Measurements from ENCODE around the gene LRRC8C. TPM values are rescaled to one million over a fixed set of nuclear protein-coding genes. Genes with fewer than 3 reads are reported as not detected.

LRRC8C gene
- total RNA-seq, 1 experiment from 2014 or later: 8.4 TPM

DNA sequence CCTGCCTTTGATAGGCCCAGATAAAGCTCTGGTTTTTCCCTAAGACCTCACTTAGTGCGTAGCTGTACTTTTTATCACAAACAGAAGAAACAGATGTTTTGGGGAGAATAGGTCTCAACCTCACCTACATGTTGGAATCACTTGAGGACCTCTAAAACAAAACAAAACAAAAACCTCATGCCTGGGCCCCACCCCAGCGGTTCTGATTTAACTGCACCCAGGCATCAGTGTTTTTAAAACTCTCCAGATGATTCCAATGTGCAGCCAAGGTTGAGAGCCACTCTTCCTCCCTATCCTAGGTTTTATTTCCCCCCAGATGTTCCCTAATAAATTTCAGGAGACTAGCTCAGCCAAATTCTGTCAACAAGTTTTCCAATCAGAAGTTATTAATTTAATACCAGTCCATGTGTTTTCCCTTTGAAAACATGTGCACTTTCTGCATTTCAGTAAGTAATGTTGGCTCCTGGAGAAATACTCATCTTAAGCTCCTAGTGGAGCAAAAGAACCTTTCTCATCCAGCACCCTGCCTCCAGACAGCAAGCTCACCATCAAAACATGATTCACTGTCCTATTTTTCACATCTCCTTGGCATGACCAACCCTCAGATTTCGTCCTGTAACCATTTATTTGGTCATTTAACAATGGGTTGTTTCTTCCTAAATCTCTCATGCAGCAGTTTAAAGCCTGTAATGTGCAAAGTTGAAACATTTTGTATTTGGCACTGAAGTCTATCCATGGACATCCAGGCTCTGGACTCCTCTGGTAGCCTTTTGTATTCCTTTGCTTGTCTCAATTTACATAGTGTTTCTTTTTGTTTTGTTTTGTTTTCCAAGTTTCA lies 27.5 kb downstream of the LRRC8C start:
- Histone ChIP-seq H3K4me1 (ENCODE audit: control insufficient read depth in 1 of 2, insufficient read depth in 2 of 2, low read length in 2 of 2) (no peaks in the 10 kb centered on the region), H3K9me3 (ENCODE audit: control insufficient read depth in 1 of 2, insufficient read depth in 1 of 2, low read depth in 1 of 2, low read length in 2 of 2) (no peaks in the 10 kb centered on the region), H3K9ac (ENCODE audit: low read length) (no peak overlapping the region), H3K9me2 (ENCODE audit: insufficient read depth) (no peaks in the 10 kb centered on the region), H2AFZ (ENCODE audit: low read depth, low read length, poor library complexity, severe bottlenecking) (no peak overlapping the region), H3K4me3 (replicated peaks in 1 of 2; ENCODE audit: low read depth in 1 of 2, low read length in 2 of 2) (no peak overlapping the region), H4K20me1 (ENCODE audit: insufficient read depth) (no peaks in the 10 kb centered on the region), H3K27me3 (ENCODE audit: insufficient read depth, low read length) (no peaks in the 10 kb centered on the region), H3K79me2 (ENCODE audit: insufficient read depth, low read length) (0 out of 2 replicates have a peak, but pooled peaks cover 10% of the 10 kb centered on the region), H3K4me2 (ENCODE audit: low read length) (no peak overlapping the region), H3K27ac (ENCODE audit: low read depth, low read length) (no peak overlapping the region), H3K36me3 (ENCODE audit: control insufficient read depth in 1 of 2, insufficient read depth in 2 of 2, low read length in 2 of 2) (no peaks in the 10 kb centered on the region)
- no TSS peak for BruUV-seq (replicated peaks)
- no peak for ATAC-seq
- intact Hi-C loops (cut with micrococcal nuclease): no loop called here
- TF ChIP-seq RAD21 (IDR thresholded peaks at IDR 0.05; ENCODE audit: low read depth) (no peak), EZH2 (IDR thresholded peaks at IDR 0.05) (no peak), SIN3A (IDR thresholded peaks at IDR 0.05; ENCODE audit: low read depth) (no peak), EGR1 (IDR thresholded peaks at IDR 0.05; ENCODE audit: low read depth) (no peak), SP1 (IDR thresholded peaks at IDR 0.05; ENCODE audit: low read depth) (no peak), ZNF274 (IDR thresholded peaks at IDR 0.05; ENCODE audit: low read depth, low read length) (no peak), JUND (IDR thresholded peaks at IDR 0.05) (no peak), CBX3 (IDR thresholded peaks at IDR 0.05; ENCODE audit: low read depth) (no peak), POLR2AphosphoS5 (IDR thresholded peaks at IDR 0.05; ENCODE audit: low read depth, low read length) (no peak), EZH2phosphoT487 (IDR thresholded peaks at IDR 0.05; ENCODE audit: borderline replicate concordance) (no peak), FOSL1 (IDR thresholded peaks at IDR 0.05; ENCODE audit: low read depth) (no peak), TCF7L2 (IDR thresholded peaks at IDR 0.05; ENCODE audit: borderline replicate concordance, extremely low read depth, insufficient read depth, insufficient read length) (no peak)
- TF ChIP-seq, protein P1, sequence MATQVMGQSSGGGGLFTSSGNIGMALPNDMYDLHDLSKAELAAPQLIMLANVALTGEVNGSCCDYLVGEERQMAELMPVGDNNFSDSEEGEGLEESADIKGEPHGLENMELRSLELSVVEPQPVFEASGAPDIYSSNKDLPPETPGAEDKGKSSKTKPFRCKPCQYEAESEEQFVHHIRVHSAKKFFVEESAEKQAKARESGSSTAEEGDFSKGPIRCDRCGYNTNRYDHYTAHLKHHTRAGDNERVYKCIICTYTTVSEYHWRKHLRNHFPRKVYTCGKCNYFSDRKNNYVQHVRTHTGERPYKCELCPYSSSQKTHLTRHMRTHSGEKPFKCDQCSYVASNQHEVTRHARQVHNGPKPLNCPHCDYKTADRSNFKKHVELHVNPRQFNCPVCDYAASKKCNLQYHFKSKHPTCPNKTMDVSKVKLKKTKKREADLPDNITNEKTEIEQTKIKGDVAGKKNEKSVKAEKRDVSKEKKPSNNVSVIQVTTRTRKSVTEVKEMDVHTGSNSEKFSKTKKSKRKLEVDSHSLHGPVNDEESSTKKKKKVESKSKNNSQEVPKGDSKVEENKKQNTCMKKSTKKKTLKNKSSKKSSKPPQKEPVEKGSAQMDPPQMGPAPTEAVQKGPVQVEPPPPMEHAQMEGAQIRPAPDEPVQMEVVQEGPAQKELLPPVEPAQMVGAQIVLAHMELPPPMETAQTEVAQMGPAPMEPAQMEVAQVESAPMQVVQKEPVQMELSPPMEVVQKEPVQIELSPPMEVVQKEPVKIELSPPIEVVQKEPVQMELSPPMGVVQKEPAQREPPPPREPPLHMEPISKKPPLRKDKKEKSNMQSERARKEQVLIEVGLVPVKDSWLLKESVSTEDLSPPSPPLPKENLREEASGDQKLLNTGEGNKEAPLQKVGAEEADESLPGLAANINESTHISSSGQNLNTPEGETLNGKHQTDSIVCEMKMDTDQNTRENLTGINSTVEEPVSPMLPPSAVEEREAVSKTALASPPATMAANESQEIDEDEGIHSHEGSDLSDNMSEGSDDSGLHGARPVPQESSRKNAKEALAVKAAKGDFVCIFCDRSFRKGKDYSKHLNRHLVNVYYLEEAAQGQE (IDR thresholded peaks at IDR 0.05; ENCODE audit: low read depth): no peak
- TF ChIP-seq, protein P2, sequence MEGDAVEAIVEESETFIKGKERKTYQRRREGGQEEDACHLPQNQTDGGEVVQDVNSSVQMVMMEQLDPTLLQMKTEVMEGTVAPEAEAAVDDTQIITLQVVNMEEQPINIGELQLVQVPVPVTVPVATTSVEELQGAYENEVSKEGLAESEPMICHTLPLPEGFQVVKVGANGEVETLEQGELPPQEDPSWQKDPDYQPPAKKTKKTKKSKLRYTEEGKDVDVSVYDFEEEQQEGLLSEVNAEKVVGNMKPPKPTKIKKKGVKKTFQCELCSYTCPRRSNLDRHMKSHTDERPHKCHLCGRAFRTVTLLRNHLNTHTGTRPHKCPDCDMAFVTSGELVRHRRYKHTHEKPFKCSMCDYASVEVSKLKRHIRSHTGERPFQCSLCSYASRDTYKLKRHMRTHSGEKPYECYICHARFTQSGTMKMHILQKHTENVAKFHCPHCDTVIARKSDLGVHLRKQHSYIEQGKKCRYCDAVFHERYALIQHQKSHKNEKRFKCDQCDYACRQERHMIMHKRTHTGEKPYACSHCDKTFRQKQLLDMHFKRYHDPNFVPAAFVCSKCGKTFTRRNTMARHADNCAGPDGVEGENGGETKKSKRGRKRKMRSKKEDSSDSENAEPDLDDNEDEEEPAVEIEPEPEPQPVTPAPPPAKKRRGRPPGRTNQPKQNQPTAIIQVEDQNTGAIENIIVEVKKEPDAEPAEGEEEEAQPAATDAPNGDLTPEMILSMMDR (IDR thresholded peaks at IDR 0.05 in 2 of 3, conservative IDR thresholded peaks at IDR 0.05 in 1 of 3; ENCODE audit: borderline replicate concordance in 1 of 3, insufficient read depth in 1 of 3, low read depth in 2 of 3, low read length in 2 of 3): no peak
- TF ChIP-seq, protein P3, sequence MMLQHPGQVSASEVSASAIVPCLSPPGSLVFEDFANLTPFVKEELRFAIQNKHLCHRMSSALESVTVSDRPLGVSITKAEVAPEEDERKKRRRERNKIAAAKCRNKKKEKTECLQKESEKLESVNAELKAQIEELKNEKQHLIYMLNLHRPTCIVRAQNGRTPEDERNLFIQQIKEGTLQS (IDR thresholded peaks at IDR 0.05): no peak
- TF ChIP-seq, protein P4, sequence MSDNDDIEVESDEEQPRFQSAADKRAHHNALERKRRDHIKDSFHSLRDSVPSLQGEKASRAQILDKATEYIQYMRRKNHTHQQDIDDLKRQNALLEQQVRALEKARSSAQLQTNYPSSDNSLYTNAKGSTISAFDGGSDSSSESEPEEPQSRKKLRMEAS (IDR thresholded peaks at IDR 0.05): no peak
- DNase-seq (ENCODE audit: low read depth, low spot score): no peak
- RAD21 ChIA-PET (ENCODE audit: low non-redundant PET in 1 of 2, low total read pairs in 2 of 2, uncharacterized antibody in 2 of 2, unreplicated experiment in 2 of 2): no interaction called here
- CTCF ChIA-PET: no interaction called here
- POLR2A ChIA-PET: no interaction called here

Data from HCT116 (cell line).